Neural progenitor cell (in vitro differentiated cells): ENCODE data around the gene ATF3. TPM values are rescaled to one million over a fixed set of nuclear protein-coding genes. Genes with fewer than 3 reads are reported as not detected.

ENCODE experiments used
- DNase-seq: peaks from one replicate; pipeline ENCODE4 v3.0.0-alpha.2; 2016; ENCODE audit warnings: low spot score
- H2AFZ ChIP-seq: fragments of 200-600 bp; sonication (generic); replicated peaks from 2 replicates; pipeline ENCODE4 v1.6.1; 2016; ENCODE audit warnings: antibody characterized with exemption
- H3F3A ChIP-seq: fragments of 200-600 bp; sonication (generic); 2 replicates; pipeline ENCODE4 v1.6.1; 2016; ENCODE audit warnings: antibody characterized with exemption, low read depth
- H3K27ac ChIP-seq: fragments of 200-600 bp; sonication (generic); 2 replicates; pipeline ENCODE4 v1.5.1; 2016; ENCODE audit warnings: mild to moderate bottlenecking
- H3K27me3 ChIP-seq: fragments of 200-600 bp; sonication (generic); 2 replicates; pipeline ENCODE4 v1.6.1; 2016; ENCODE audit warnings: mild to moderate bottlenecking, moderate library complexity
- H3K36me3 ChIP-seq: fragments of 200-600 bp; sonication (generic); 2 replicates; pipeline ENCODE4 v1.5.1; 2016
- H3K4me1 ChIP-seq: fragments of 200-600 bp; sonication (generic); 2 replicates; pipeline ENCODE4 v1.6.1; 2016; ENCODE audit warnings: mixed run types
- H3K4me2 ChIP-seq: fragments of 200-600 bp; sonication (generic); 2 replicates; pipeline ENCODE4 v1.6.1; 2016
- H3K4me3 ChIP-seq: fragments of 200-600 bp; sonication (generic); 2 replicates; pipeline ENCODE4 v1.5.1; 2016
- H3K79me2 ChIP-seq: fragments of 200-600 bp; sonication (generic); 2 replicates; pipeline ENCODE4 v1.6.1; 2016; ENCODE audit warnings: low read depth
- H3K9ac ChIP-seq: fragments of 200-600 bp; sonication (generic); 2 replicates; pipeline ENCODE4 v1.6.1; 2016
- H3K9me3 ChIP-seq: fragments of 200-600 bp; sonication (generic); 2 replicates; pipeline ENCODE4 v1.5.1; 2016; ENCODE audit warnings: low read depth
- H4K20me1 ChIP-seq: fragments of 200-600 bp; sonication (generic); 2 replicates; pipeline ENCODE4 v1.6.1; 2016; ENCODE audit warnings: low read depth
- H3K27ac Mint-ChIP-seq: 3 replicates; pipeline ENCODE4 v1.8.0; 2021; ENCODE audit warnings: mixed read lengths
- H3K27me3 Mint-ChIP-seq: 2 replicates; pipeline ENCODE4 v1.8.0; 2022; ENCODE audit warnings: low read depth, mild to moderate bottlenecking, inconsistent platforms, moderate library complexity, mixed read lengths; ENCODE audit not compliant: insufficient read depth
- H3K36me3 Mint-ChIP-seq: 3 replicates; pipeline ENCODE4 v1.8.0; 2021; ENCODE audit warnings: mixed read lengths
- H3K4me1 Mint-ChIP-seq: 3 replicates; pipeline ENCODE4 v1.8.0; 2021; ENCODE audit warnings: mixed read lengths
- H3K4me3 Mint-ChIP-seq: 3 replicates; pipeline ENCODE4 v1.8.0; 2021; ENCODE audit warnings: mild to moderate bottlenecking, moderate library complexity, mixed read lengths
- H3K9me3 Mint-ChIP-seq: 3 replicates; pipeline ENCODE4 v1.8.0; 2020; ENCODE audit warnings: mixed read lengths
- EZH2 ChIP-seq: fragments of 200-600 bp; sonication (generic); IDR thresholded peaks from 2 replicates; pipeline ENCODE4 v1.6.1; 2017; ENCODE audit warnings: antibody characterized with exemption, mild to moderate bottlenecking, moderate library complexity
- EZH2phosphoT487 ChIP-seq: fragments of 200-600 bp; sonication (generic); IDR thresholded peaks from 2 replicates; pipeline ENCODE4 v1.6.1; 2017; ENCODE audit warnings: antibody characterized with exemption
- total RNA-seq: library from RNA; depleted of rRNA; stranded (reverse); fragments of >200 nt; gene quantifications from 2 replicates; pipeline ENCODE4 v1.2.3, GENCODE V29; 2015; ENCODE audit warnings: low replicate concordance
- TF ChIP-seq, protein P1 (sequence below): fragments of 200-600 bp; sonication (generic); IDR thresholded peaks from 2 replicates; pipeline ENCODE4 v1.5.1; 2017; ENCODE audit warnings: antibody characterized with exemption, mild to moderate bottlenecking

The ATF3 gene
- total RNA-seq, 1 donor from 2014 or later = 7.8 TPM

DNA sequence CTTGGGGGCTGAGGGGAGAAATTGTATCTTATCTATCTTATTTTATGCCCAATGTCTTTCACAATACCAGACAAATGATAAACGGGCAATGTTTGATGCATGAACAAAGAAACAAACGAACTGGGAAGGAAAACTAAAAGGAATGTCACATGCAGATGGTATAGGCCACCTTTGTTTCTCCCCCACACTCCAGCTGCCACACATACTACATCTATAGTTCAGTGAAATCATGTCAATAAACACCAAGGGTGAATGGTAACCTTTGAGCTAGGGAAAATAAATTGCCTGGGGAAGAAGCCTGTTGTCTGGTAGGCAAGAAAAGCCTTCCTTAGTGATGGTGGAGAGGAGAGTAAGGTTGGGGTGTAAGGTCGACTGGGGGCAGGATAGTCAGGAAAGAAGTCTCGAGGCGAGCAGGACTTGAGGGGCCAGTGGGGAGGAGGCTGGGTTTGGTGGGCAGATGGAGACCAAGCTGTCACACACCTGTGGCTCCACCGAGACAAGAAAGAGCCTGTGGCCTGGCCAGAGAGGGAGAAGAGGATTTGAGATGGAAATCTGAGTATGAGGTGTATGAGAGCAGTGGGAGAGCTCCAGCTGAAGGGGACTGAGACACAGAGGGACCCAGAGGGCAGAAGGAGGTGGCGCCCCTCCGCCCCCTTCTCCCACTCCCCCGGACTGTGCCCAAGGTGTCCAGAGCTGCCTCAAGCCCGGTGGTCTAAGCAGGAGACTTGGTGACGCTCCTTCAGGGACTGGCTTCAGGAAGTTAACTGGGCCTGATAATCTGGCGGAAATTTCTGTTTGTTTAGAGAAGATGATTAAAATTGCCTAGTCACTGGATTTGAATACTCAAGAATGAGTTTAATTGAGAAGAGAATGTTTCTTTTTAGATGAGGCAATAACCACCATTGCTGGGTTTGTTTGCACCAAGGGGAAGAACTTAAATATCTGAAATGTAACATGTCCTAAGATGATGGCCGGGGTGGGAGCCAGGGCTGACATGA lies 37.3 kb downstream of the ATF3 start:
- no peaks in the 10 kb centered on the region for H3K9me3 ChIP-seq
- H3K27ac Mint-ChIP-seq = no peak overlapping the region
- no peak overlapping the region for H3K9ac ChIP-seq
- no peaks in the 10 kb centered on the region for H3K4me1 ChIP-seq
- H4K20me1 ChIP-seq = no peaks in the 10 kb centered on the region
- no peak for DNase-seq
- no peak overlapping the region for H3K4me3 Mint-ChIP-seq
- no peak overlapping the region for H3K27ac ChIP-seq
- H3K79me2 ChIP-seq = no peaks in the 10 kb centered on the region
- H3K9me3 Mint-ChIP-seq = no peaks in the 10 kb centered on the region
- no peak overlapping the region for H3K4me3 ChIP-seq
- no peaks in the 10 kb centered on the region for H3F3A ChIP-seq
- H2AFZ ChIP-seq = no peak overlapping the region
- no peaks in the 10 kb centered on the region for H3K36me3 ChIP-seq
- no peaks in the 10 kb centered on the region for H3K36me3 Mint-ChIP-seq
- no peak overlapping the region for H3K4me2 ChIP-seq
- peaks cover 10% of the 10 kb centered on the region for H3K27me3 Mint-ChIP-seq
- H3K4me1 Mint-ChIP-seq = no peaks in the 10 kb centered on the region
- no peaks in the 10 kb centered on the region for H3K27me3 ChIP-seq
- TF ChIP-seq EZH2phosphoT487 (no peak), EZH2 (no peak)
- TF ChIP-seq, protein P1, sequence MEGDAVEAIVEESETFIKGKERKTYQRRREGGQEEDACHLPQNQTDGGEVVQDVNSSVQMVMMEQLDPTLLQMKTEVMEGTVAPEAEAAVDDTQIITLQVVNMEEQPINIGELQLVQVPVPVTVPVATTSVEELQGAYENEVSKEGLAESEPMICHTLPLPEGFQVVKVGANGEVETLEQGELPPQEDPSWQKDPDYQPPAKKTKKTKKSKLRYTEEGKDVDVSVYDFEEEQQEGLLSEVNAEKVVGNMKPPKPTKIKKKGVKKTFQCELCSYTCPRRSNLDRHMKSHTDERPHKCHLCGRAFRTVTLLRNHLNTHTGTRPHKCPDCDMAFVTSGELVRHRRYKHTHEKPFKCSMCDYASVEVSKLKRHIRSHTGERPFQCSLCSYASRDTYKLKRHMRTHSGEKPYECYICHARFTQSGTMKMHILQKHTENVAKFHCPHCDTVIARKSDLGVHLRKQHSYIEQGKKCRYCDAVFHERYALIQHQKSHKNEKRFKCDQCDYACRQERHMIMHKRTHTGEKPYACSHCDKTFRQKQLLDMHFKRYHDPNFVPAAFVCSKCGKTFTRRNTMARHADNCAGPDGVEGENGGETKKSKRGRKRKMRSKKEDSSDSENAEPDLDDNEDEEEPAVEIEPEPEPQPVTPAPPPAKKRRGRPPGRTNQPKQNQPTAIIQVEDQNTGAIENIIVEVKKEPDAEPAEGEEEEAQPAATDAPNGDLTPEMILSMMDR = no peak

DNA sequence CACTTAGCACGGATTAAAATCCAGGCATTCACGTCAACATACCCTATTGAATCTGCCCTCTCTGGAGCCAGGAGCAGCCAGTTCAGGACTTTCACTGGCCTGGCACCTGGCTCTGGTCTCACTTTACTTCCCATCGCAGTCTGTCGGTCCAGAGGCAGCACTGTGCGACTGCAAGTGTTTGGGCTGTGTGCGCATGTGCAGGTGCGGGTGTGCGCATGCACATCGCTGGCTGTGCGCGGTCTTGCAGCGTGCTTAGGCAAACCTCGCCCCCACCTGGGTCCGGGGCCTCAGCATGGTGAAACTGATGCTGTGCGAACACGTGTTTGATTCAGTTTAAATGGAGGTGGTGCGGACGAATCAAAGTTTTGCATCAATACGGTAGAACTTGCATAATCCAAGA lies 38.0 kb downstream of the ATF3 start:
- Histone ChIP-seq H3K27me3 (no peaks in the 10 kb centered on the region), H2AFZ (no peak overlapping the region), H3K9me3 (no peaks in the 10 kb centered on the region), H3K4me1 (no peaks in the 10 kb centered on the region), H3K27ac (no peak overlapping the region), H3K36me3 (no peaks in the 10 kb centered on the region), H3F3A (no peaks in the 10 kb centered on the region), H3K79me2 (no peaks in the 10 kb centered on the region), H3K9ac (no peak overlapping the region), H3K4me3 (no peak overlapping the region), H4K20me1 (no peaks in the 10 kb centered on the region), H3K4me2 (no peak overlapping the region)
- no peaks in the 10 kb centered on the region for H3K36me3 Mint-ChIP-seq
- H3K4me3 Mint-ChIP-seq = no peak overlapping the region
- H3K9me3 Mint-ChIP-seq = no peaks in the 10 kb centered on the region
- no peaks in the 10 kb centered on the region for H3K4me1 Mint-ChIP-seq
- no peak overlapping the region for H3K27ac Mint-ChIP-seq
- TF ChIP-seq EZH2 = no peak
- TF ChIP-seq, protein P1 = no peak
- TF ChIP-seq EZH2phosphoT487 = no peak
- H3K27me3 Mint-ChIP-seq = peaks cover 10% of the 10 kb centered on the region
- no peak for DNase-seq

- no peak overlapping the region for H3K9ac ChIP-seq
- H3K27me3 ChIP-seq = no peaks in the 10 kb centered on the region
- no peak overlapping the region for H3K27ac ChIP-seq
- no peak overlapping the region for H3K4me2 ChIP-seq
- peaks cover 10% of the 10 kb centered on the region for H3K27me3 Mint-ChIP-seq
- H3K9me3 ChIP-seq = no peaks in the 10 kb centered on the region
- H3K4me1 Mint-ChIP-seq = no peaks in the 10 kb centered on the region
- H3K36me3 Mint-ChIP-seq = no peaks in the 10 kb centered on the region
- H3K27ac Mint-ChIP-seq = no peak overlapping the region
- no peaks in the 10 kb centered on the region for H3K9me3 Mint-ChIP-seq
- no peaks in the 10 kb centered on the region for H3K36me3 ChIP-seq
- no peaks in the 10 kb centered on the region for H3F3A ChIP-seq
- no peak for DNase-seq
- no peaks in the 10 kb centered on the region for H3K4me1 ChIP-seq
- no peaks in the 10 kb centered on the region for H3K79me2 ChIP-seq
- TF ChIP-seq EZH2phosphoT487 (no peak), EZH2 (no peak)
- H3K4me3 Mint-ChIP-seq = no peak overlapping the region
- no peak overlapping the region for H3K4me3 ChIP-seq
- no peak overlapping the region for H2AFZ ChIP-seq
- no peaks in the 10 kb centered on the region for H4K20me1 ChIP-seq
Measured at GRCh38 chr1:212647004-212647403, 38.4 kb downstream of the ATF3 start.

- H3K27me3 Mint-ChIP-seq = peaks cover 5% of the 10 kb centered on the region
- H3K36me3 Mint-ChIP-seq = no peaks in the 10 kb centered on the region
- TF ChIP-seq, protein P1 = no peak
- TF ChIP-seq EZH2 (no peak), EZH2phosphoT487 (no peak)
- Histone ChIP-seq H3K4me2 (no peak overlapping the region), H3K36me3 (no peaks in the 10 kb centered on the region), H3K27ac (no peak overlapping the region), H3K9ac (no peak overlapping the region), H3K79me2 (no peaks in the 10 kb centered on the region), H3K9me3 (no peaks in the 10 kb centered on the region), H2AFZ (no peak overlapping the region), H3K4me1 (no peaks in the 10 kb centered on the region), H3F3A (no peaks in the 10 kb centered on the region), H3K4me3 (no peak overlapping the region), H4K20me1 (no peaks in the 10 kb centered on the region), H3K27me3 (no peaks in the 10 kb centered on the region)
- no peak overlapping the region for H3K4me3 Mint-ChIP-seq
- no peaks in the 10 kb centered on the region for H3K4me1 Mint-ChIP-seq
- H3K27ac Mint-ChIP-seq = no peak overlapping the region
- no peak for DNase-seq
- H3K9me3 Mint-ChIP-seq = no peaks in the 10 kb centered on the region
Measured at GRCh38 chr1:212648431-212648830, 39.9 kb downstream of the ATF3 start.
